Endothelial cell of umbilical vein (primary cell): ENCODE data around the gene WDR37. TPM values are rescaled to one million over a fixed set of nuclear protein-coding genes. Genes with fewer than 3 reads are reported as not detected.

Experiments
- BruUV-seq: library from RNA; stranded (reverse); fragments of 400-500 nt; replicated peaks from 2 replicates; lab custom pipeline; 2021; lab: Mats Ljungman, UMichigan
- CTCF ChIA-PET: fragments of 300-600, 350-600 bp; sonication (Branson Sonifier 250); formaldehyde crosslinking; loops from one replicate; lab custom pipeline; 2021; ENCODE audit warnings: antibody characterized with exemption, inconsistent platforms; lab: Charles Lee
- POLR2A ChIA-PET: fragments of 300-600, 350-600 bp; sonication (Branson Sonifier 250); formaldehyde crosslinking; loops from one replicate; lab custom pipeline; 2021; ENCODE audit warnings: antibody characterized with exemption, inconsistent platforms; lab: Charles Lee
- DNase-seq: peaks from one replicate; pipeline ENCODE4 v3.0.0-alpha.2; 2011; ENCODE audit warnings: low read depth, low spot score
- FAIRE-seq: peaks from 2 replicates; lab custom pipeline; 2011; peaks lifted over from hg19 to GRCh38; lab: Jason Lieb, UNC
- H2AFZ ChIP-seq: 2 replicates; pipeline ENCODE4 v1.6.0; 2012; ENCODE audit warnings: low read depth, low read length, control low read depth, inconsistent platforms
- H3K27ac ChIP-seq: 2 replicates; pipeline ENCODE4 v1.5.1; 2011; ENCODE audit warnings: low read depth, mild to moderate bottlenecking, control low read depth, low read length, moderate library complexity; ENCODE audit not compliant: insufficient read depth
- H3K27me3 ChIP-seq, 2 experiments: 2 replicates each; pipeline versions ENCODE4 v1.6.0 to v1.6.1; 2011; ENCODE audit warnings: low read length in 2 of 2, mixed read lengths in 1 of 2; ENCODE audit not compliant: control insufficient read depth in 2 of 2, insufficient read depth in 2 of 2
- H3K36me3 ChIP-seq, 2 experiments: 2 replicates in 1 of 2; 3 replicates in 1 of 2; pipeline ENCODE4 v1.5.1; 2011; ENCODE audit warnings: low read length in 2 of 2, mild to moderate bottlenecking in 1 of 2, moderate library complexity in 1 of 2; ENCODE audit not compliant: control insufficient read depth in 2 of 2, insufficient read depth in 2 of 2; ENCODE audit errors: extremely low read depth in 1 of 2
- H3K4me1 ChIP-seq: 3 replicates; pipeline ENCODE4 v1.5.1; 2011; ENCODE audit warnings: mild to moderate bottlenecking, low read length; ENCODE audit not compliant: control insufficient read depth, insufficient read depth; ENCODE audit errors: extremely low read depth
- H3K4me2 ChIP-seq: 2 replicates; pipeline ENCODE4 v1.6.1; 2011; ENCODE audit warnings: low read length, control low read depth, mixed read lengths; ENCODE audit not compliant: insufficient read depth
- H3K4me3 ChIP-seq, 3 experiments: fragments of 200-600 bp in 1 of 3; sonication (generic), shearing (Covaris generic) in 1 of 3; replicated peaks in 1 of 3; 2 replicates each; pipeline ENCODE4 v1.5.1; 2011 to 2016; ENCODE audit warnings: control low read depth in 3 of 3, low read length in 3 of 3, mild to moderate bottlenecking in 2 of 3, inconsistent platforms in 1 of 3, low read depth in 1 of 3, moderate library complexity in 1 of 3; ENCODE audit not compliant: insufficient read depth in 1 of 3
- H3K79me2 ChIP-seq: 2 replicates; pipeline ENCODE4 v1.6.0; 2012; ENCODE audit warnings: low read length, inconsistent platforms; ENCODE audit not compliant: control insufficient read depth, insufficient read depth
- H3K9ac ChIP-seq: replicated peaks from 2 replicates; pipeline ENCODE3; 2011; ENCODE audit warnings: low read length, control low read depth; ENCODE audit not compliant: insufficient read depth; ENCODE audit errors: extremely low read depth
- H3K9me1 ChIP-seq: replicated peaks from 3 replicates; pipeline ENCODE4 v1.6.0; 2011; ENCODE audit warnings: mild to moderate bottlenecking, low read length; ENCODE audit not compliant: control insufficient read depth, insufficient read depth; ENCODE audit errors: extremely low read depth
- H3K9me3 ChIP-seq: replicated peaks from 2 replicates; pipeline ENCODE4 v1.5.1; 2012; ENCODE audit warnings: low read length, inconsistent platforms; ENCODE audit not compliant: control insufficient read depth, insufficient read depth
- H4K20me1 ChIP-seq: replicated peaks from 2 replicates; pipeline ENCODE3; 2011; ENCODE audit warnings: mild to moderate bottlenecking, low read length; ENCODE audit not compliant: control insufficient read depth, insufficient read depth; ENCODE audit errors: extremely low read depth
- EZH2 ChIP-seq: IDR thresholded peaks from 2 replicates; pipeline ENCODE4 v1.6.1; 2012; ENCODE audit warnings: borderline replicate concordance, low read depth, mild to moderate bottlenecking, moderate library complexity, low read length, inconsistent platforms; ENCODE audit not compliant: severe bottlenecking
- FOS ChIP-seq: IDR thresholded peaks from 2 replicates; pipeline ENCODE4 v1.6.1; 2011; ENCODE audit warnings: mild to moderate bottlenecking, low read length, moderate library complexity, borderline replicate concordance; ENCODE audit not compliant: insufficient read depth
- GATA2 ChIP-seq: IDR thresholded peaks from 2 replicates; pipeline ENCODE4 v1.7.0; 2011; ENCODE audit warnings: low read depth, mild to moderate bottlenecking, moderate library complexity, mixed read lengths, low read length; ENCODE audit not compliant: insufficient read length, insufficient read depth
- JUN ChIP-seq: IDR thresholded peaks from 2 replicates; pipeline ENCODE4 v1.6.1; 2011; ENCODE audit warnings: borderline replicate concordance, low read depth; ENCODE audit not compliant: insufficient read length, insufficient read depth
- MYC ChIP-seq: IDR thresholded peaks from one replicate; pipeline ENCODE4 v1.6.1; 2011; ENCODE audit warnings: mild to moderate bottlenecking, low read depth, low read length
- POLR2A ChIP-seq: IDR thresholded peaks from 2 replicates; pipeline ENCODE4 v1.6.1; 2012; ENCODE audit warnings: low read depth, mild to moderate bottlenecking, control low read depth, low read length
- POLR2AphosphoS5 ChIP-seq: IDR thresholded peaks from 2 replicates; pipeline ENCODE4 v1.6.1; 2012; ENCODE audit warnings: low read depth, mild to moderate bottlenecking, control low read depth, low read length, moderate library complexity; ENCODE audit not compliant: insufficient read depth
- dilution Hi-C: fragments of 300-500 bp; cut with MboI; formaldehyde crosslinking; loops from one replicate; pipeline ENCODE4 v1.15.0; 2019; ENCODE audit warnings: low sequenced_read_pairs; ENCODE audit not compliant: extremely low pct_ligation_motif_present
- intact Hi-C: fragments of 100-400 bp; cut with micrococcal nuclease; formaldehyde crosslinking; loops from one replicate; pipeline ENCODE4 v1.10.0; 2022
- polyA plus RNA-seq, 4 experiments: library from polyadenylated mRNA; depleted of rRNA in 3 of 4; stranded (reverse) in 3 of 4; unstranded in 1 of 4; fragments of >200 nt; gene quantifications; 2 replicates each; pipeline versions ENCODE4 v1.2.1 to v1.2.3, GENCODE V29; 2011 to 2012; ENCODE audit warnings: missing spikeins in 1 of 4
- total RNA-seq: library from RNA; stranded (reverse); gene quantifications from 2 replicates; pipeline ENCODE4 v1.2.3, GENCODE V29; 2021
- TF ChIP-seq, protein P1 (sequence below), 2 donors: IDR thresholded peaks; 1 replicate in 1 of 2; 2 replicates in 1 of 2; pipeline ENCODE4 v1.5.1; 2011; ENCODE audit warnings: low read length in 2 of 2, mild to moderate bottlenecking in 2 of 2, moderate library complexity in 2 of 2, control low read depth in 1 of 2, inconsistent platforms in 1 of 2, low read depth in 1 of 2; ENCODE audit not compliant: insufficient read depth in 1 of 2; ENCODE audit errors: extremely low read depth in 1 of 2
- TF ChIP-seq, protein P2 (sequence below): IDR thresholded peaks from 2 replicates; pipeline ENCODE4 v1.6.1; 2011; ENCODE audit not compliant: insufficient read depth, insufficient read length

WDR37 gene
- total and polyA plus RNA-seq, 2 donors (not counting 3 experiments of a cell fraction or from before 2014, with no cell fraction given): 21.7 to 25.5 TPM

DNA sequence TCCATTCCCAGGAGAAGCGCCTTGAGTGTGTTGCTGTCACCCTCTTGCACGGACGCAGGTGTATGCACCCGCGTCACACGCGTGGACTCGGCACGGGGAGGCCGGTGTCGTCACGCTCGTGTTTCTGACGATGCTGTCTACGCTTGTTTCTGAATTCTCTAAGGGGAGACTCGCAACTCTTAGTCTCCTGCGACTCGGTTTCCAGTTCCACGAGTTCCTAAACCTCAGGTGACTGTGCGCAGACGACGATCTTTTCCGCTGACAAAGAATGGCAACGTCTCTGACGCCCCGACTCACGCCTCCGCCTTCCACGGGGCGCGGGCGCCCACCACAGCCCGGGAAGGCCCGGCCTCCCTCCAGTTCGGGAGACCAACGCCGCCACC, 7.8 kb upstream of the WDR37 start:
- Histone ChIP-seq H4K20me1 (no peaks in the 10 kb centered on the region), H3K4me2 (peak overlapping the region; percentile 60), H3K27me3 (no peaks in the 10 kb centered on the region), H3K27ac (peak overlapping the region; percentile 74), H3K79me2 (peaks cover 76% of the 10 kb centered on the region), H2AFZ (no peak overlapping the region), H3K4me3 (peak overlapping the region; percentile 42 to 67 (median 60)), H3K9me1 (no peaks in the 10 kb centered on the region), H3K9ac (peak overlapping the region; percentile 84), H3K4me1 (peaks cover 44% of the 10 kb centered on the region), H3K9me3 (no peaks in the 10 kb centered on the region), H3K36me3 (peaks cover 0 to 4% of the 10 kb centered on the region in 2 experiments)
- no peak for FAIRE-seq
- intact Hi-C loops (loop anchor here (2.0 to 5.0 kb wide), 2 partner anchors 26 to 61 kb away; partner anchors contain the start of gene GTPBP4), dilution Hi-C loops (no loop called here)
- BruUV-seq: TSS peak; percentile 52
- ChIA-PET POLR2A (interaction anchor here (0.8 to 1.2 kb wide), 2 partner anchors 10 to 19 kb away, joined by 3 to 4 read pairs; no protein-coding TSS in a partner anchor), CTCF (interaction anchor here (1.7 to 2.0 kb wide), 2 partner anchors 17 to 27 kb away, joined by 4 to 12 read pairs; no protein-coding TSS in a partner anchor)
- TF ChIP-seq GATA2 (no peak), JUN (no peak), EZH2 (no peak), FOS (no peak), POLR2A (no peak), MYC (no peak), POLR2AphosphoS5 (no peak)
- TF ChIP-seq, protein P1, sequence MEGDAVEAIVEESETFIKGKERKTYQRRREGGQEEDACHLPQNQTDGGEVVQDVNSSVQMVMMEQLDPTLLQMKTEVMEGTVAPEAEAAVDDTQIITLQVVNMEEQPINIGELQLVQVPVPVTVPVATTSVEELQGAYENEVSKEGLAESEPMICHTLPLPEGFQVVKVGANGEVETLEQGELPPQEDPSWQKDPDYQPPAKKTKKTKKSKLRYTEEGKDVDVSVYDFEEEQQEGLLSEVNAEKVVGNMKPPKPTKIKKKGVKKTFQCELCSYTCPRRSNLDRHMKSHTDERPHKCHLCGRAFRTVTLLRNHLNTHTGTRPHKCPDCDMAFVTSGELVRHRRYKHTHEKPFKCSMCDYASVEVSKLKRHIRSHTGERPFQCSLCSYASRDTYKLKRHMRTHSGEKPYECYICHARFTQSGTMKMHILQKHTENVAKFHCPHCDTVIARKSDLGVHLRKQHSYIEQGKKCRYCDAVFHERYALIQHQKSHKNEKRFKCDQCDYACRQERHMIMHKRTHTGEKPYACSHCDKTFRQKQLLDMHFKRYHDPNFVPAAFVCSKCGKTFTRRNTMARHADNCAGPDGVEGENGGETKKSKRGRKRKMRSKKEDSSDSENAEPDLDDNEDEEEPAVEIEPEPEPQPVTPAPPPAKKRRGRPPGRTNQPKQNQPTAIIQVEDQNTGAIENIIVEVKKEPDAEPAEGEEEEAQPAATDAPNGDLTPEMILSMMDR (IDR thresholded peaks at IDR 0.05; ENCODE audit: extremely low read depth in 1 of 2, insufficient read depth in 1 of 2, low read depth in 1 of 2, low read length in 2 of 2): no peak
- TF ChIP-seq, protein P2, sequence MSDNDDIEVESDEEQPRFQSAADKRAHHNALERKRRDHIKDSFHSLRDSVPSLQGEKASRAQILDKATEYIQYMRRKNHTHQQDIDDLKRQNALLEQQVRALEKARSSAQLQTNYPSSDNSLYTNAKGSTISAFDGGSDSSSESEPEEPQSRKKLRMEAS: no peak
- DNase-seq: no peak
